IPS-NIHi7 (cell line): ENCODE results near the gene DUSP28.
"Not testable (repeated sequence)": the region's sequence is repeated elsewhere in the genome, so short reads cannot be mapped to it uniquely, and the experiment has no call there.

Experiments
- DNase-seq: peaks from one replicate; pipeline ENCODE4 v3.0.0; 2012; ENCODE audit warnings: mixed read lengths; ENCODE audit errors: extremely low spot score

Gene DUSP28

GRCh38 chr2:240560084-240560479 is at the start of gene DUSP28:
Gene DUSP28, plus strand, starts transcription at chr2:240560357. Its CDS starts 328 bp downstream, at chr2:240560685.
- DNase-seq = peak; percentile 85

- DNase-seq = no peak
These were observed 49.5 kb upstream of the DUSP28 start for GRCh38 chr2:240510513-240511210.

GRCh38 chr2:240511351-240512108 is 48.6 kb upstream of the DUSP28 start:
- peak; percentile 7 for DNase-seq

- peak; percentile 9 for DNase-seq
These were observed 48.1 kb upstream of the DUSP28 start for GRCh38 chr2:240512109-240512485.

- DNase-seq = peak; percentile 4
These were observed 47.3 kb upstream of the DUSP28 start for GRCh38 chr2:240512666-240513535.

GRCh38 chr2:240513549-240514287 is 46.4 kb upstream of the DUSP28 start:
- peak; percentile 91 for DNase-seq

GRCh38 chr2:240514631-240515030 is 45.5 kb upstream of the DUSP28 start:
- DNase-seq = no peak

- no peak for DNase-seq
These were observed 42.8 kb upstream of the DUSP28 start for GRCh38 chr2:240517342-240517741.

- no peak for DNase-seq
These were observed 41.2 kb upstream of the DUSP28 start for GRCh38 chr2:240518981-240519380.

- peak; percentile 16 for DNase-seq
These were observed 40.6 kb upstream of the DUSP28 start for GRCh38 chr2:240519396-240520129.

- peak; percentile 50 for DNase-seq
These were observed 39.8 kb upstream of the DUSP28 start for GRCh38 chr2:240520130-240520973.

GRCh38 chr2:240520974-240521350 is 39.2 kb upstream of the DUSP28 start:
- no peak for DNase-seq

GRCh38 chr2:240521885-240522284 is 38.3 kb upstream of the DUSP28 start:
- DNase-seq = not testable (repeated sequence)

- no peak for DNase-seq
These were observed 37.8 kb upstream of the DUSP28 start for GRCh38 chr2:240522406-240522805.

- no peak for DNase-seq
These were observed 36.5 kb upstream of the DUSP28 start for GRCh38 chr2:240523451-240524281.

- DNase-seq = no peak
These were observed 35.0 kb upstream of the DUSP28 start for GRCh38 chr2:240524963-240525718.

- DNase-seq = no peak
These were observed 34.4 kb upstream of the DUSP28 start for GRCh38 chr2:240525802-240526201.

GRCh38 chr2:240526521-240526920 is 33.6 kb upstream of the DUSP28 start:
- no peak for DNase-seq
